HG02885 (cell line): ENCODE results near the gene PSMC5.

Source experiments
- ATAC-seq: cut with Tn5 transposase; IDR thresholded peaks from one replicate; pipeline ENCODE4 v1.9.1; 2021; ENCODE audit warnings: mild to moderate bottlenecking; ENCODE audit not compliant: unreplicated experiment, poor library complexity

Gene PSMC5

GRCh38 chr17:63819585-63820537 lies 7.4 kb upstream of the PSMC5 start:
- ATAC-seq = no peak

DNA sequence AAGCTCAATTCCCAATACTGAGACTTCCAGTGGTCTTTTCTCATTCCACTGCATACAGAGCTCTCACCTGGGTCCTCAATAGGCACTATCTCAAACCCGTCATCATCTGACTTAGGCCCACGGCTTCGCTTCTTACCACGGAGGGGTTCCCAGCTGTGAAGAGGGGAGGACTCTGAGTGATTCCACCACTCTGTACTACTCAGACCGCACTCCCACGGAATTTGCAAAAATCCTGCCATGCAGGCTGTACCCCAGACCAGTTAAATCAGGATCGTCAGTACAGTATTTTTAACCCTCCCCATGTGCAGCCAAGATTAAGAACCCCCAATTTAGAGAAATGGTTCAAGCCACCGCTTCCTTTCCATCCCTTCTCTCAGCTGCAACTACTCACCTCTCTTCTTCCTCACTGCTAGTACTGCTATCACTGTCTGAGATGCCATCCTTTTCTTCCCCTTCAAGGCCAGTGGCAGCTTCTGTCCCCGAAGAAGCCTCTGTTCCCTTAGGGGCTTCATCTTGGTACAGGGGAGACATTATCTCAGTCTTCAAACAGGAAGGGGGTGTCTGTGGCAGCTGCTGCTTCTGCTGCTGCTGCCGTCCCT lies 6.2 kb upstream of the PSMC5 start:
- no peak for ATAC-seq

GRCh38 chr17:63821804-63822203 lies 5.4 kb upstream of the PSMC5 start:
- ATAC-seq = no peak

GRCh38 chr17:63822537-63822936 lies 4.7 kb upstream of the PSMC5 start:
- ATAC-seq = no peak

DNA sequence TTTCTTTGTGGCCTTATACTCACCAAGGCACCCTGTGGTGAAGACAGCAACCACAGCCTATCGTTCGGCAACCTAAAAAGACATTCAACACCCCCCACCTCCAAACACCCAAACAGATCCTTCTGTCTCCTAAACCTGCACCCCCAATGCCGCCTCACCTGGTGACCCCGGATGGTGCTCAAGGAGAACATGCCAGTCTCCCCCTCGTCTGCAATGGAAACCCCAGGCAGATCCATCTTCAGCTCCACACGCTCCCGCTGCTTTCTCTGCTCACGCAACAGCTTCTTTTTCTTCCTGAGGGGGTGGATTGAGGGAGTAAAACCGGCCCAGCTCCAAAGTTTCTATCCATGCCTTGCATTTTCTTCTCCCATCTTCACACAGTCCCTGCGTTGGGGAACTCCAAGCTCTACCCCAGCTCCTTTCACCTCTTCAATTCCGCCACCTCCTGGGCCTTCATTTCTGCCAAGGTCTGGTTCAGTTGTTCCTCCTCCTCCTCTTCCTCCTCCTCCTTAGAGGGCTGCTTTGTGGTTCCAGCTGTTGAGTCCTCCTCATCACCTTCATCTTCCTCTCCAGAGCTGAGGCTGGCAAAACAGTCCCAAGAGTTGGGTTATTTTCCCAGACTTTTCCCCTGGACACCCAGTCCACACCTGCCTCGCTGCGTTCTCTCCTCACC lies 3.4 kb upstream of the PSMC5 start:
- ATAC-seq = no peak

GRCh38 chr17:63824362-63824761 lies 2.9 kb upstream of the PSMC5 start:
- no peak for ATAC-seq

DNA sequence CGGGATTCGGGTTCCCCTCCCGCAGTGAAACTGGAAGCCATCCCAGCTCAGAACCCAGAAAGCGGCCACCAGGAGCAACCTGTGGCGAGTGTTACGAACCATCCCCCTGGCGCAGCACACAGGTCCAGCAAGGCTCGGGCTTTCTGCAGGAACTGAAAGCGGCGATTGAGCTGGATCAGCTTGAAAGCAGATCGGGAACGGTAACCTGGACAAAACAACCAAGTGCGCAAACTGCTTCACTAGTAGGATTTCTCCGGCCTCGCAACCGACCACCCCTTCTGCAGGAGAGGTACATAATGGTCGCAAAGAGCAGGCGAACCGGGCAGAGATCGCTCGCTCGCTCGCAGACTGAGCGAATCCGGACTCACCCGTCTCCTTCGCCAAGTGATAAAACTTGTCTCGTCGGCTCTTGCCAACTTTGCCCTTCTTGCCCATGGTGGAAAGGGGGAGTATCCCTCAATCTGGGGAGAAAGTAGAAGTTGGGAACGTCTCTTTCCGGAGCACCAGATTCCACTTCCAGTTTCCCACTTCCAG lies 696 bp upstream of the PSMC5 start:
- ATAC-seq = peak; percentile 12

GRCh38 chr17:63827801-63828221 lies 580 bp downstream of the PSMC5 start:
- ATAC-seq = no peak

GRCh38 chr17:63828936-63829335 lies 1.7 kb downstream of the PSMC5 start:
- no peak for ATAC-seq

GRCh38 chr17:63830278-63830677 lies 3.0 kb downstream of the PSMC5 start:
- ATAC-seq = no peak

GRCh38 chr17:63830904-63831491 lies 3.8 kb downstream of the PSMC5 start:
- no peak for ATAC-seq

DNA sequence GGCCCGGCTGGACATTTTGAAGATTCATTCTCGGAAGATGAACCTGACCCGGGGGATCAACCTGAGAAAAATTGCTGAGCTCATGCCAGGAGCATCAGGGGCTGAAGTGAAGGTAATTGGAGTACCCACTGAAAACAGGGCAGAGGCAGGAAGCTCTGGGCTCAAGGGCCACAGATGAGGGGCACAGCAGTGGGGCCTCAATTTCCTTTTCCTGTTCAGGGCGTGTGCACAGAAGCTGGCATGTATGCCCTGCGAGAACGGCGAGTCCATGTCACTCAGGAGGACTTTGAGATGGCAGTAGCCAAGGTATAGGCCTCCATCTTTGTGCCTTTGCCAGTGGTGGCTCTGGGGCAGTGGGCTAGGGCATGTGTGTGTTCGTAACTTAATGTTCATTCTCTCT lies 4.3 kb downstream of the PSMC5 start:
- ATAC-seq = no peak

DNA sequence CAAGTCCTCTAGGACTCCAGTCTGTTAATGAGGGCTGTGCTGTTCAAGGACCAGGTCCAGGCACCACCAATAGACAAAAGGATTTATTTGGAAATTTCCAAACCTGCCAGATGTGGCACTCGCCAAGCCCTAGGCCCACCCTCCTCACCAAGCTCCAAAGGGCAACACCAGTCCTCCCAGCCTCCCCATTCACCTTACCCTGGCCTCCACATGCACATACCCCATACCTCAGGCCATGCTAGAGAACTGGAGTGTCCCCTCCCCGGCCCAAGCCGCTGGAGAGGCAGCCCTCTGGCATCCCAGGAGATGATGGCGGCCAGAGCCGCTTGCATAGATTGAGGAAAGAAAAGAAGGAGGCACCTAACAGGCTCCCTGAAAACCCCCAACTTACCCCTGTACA lies 4.8 kb downstream of the PSMC5 start:
- ATAC-seq = no peak

GRCh38 chr17:63832455-63832854 lies 5.2 kb downstream of the PSMC5 start:
- ATAC-seq = no peak

GRCh38 chr17:63833026-63833740 lies 6.0 kb downstream of the PSMC5 start:
- ATAC-seq = no peak

GRCh38 chr17:63833741-63834373 lies 6.6 kb downstream of the PSMC5 start:
- no peak for ATAC-seq

GRCh38 chr17:63834431-63835166 lies 7.4 kb downstream of the PSMC5 start:
- peak; percentile 43 for ATAC-seq

GRCh38 chr17:63835167-63835720 lies 8.0 kb downstream of the PSMC5 start:
- no peak for ATAC-seq
